SK-N-SH (cell line): ENCODE results near the gene GUCY1A1. TPM values are rescaled to one million over a fixed set of nuclear protein-coding genes. Genes with fewer than 3 reads are reported as not detected.

Source experiments
- CTCF ChIA-PET: fragments of 300-600, 350-600 bp; formaldehyde crosslinking; extraction: SDS; loops from one replicate; lab custom pipeline; 2021; lab: Yijun Ruan, JAX
- POLR2A ChIA-PET: fragments of 350-600 bp; sonication (Branson Sonifier 250); formaldehyde crosslinking; extraction: SDS; loops from one replicate; lab custom pipeline; 2020; ENCODE audit warnings: antibody characterized with exemption, inconsistent platforms; lab: Yijun Ruan, JAX
- DNase-seq: peaks from one replicate; pipeline ENCODE4 v3.0.0; 2012
- H2AFZ ChIP-seq: fragments of 200-600 bp; sonication (generic); 2 replicates; pipeline ENCODE4 v1.8.1; 2016; ENCODE audit warnings: antibody characterized with exemption, mild to moderate bottlenecking, low read depth
- H3F3A ChIP-seq: fragments of 200-600 bp; sonication (generic); replicated peaks from 2 replicates; pipeline ENCODE3; 2016; ENCODE audit warnings: antibody characterized with exemption, mild to moderate bottlenecking; ENCODE audit not compliant: insufficient read depth
- H3K27ac ChIP-seq, 2 experiments: fragments of 200-500 bp in 1 of 2; fragments of 200-600 bp in 1 of 2; sonication (Bioruptor generic) in 1 of 2; sonication (generic), shearing (Covaris generic) in 1 of 2; 2 replicates each; pipeline versions ENCODE4 v1.5.1 to v1.6.1; 2014 to 2016; ENCODE audit warnings: low read depth in 2 of 2, inconsistent platforms in 1 of 2, low read length in 1 of 2, mild to moderate bottlenecking in 1 of 2, mixed read lengths in 1 of 2
- H3K27me3 ChIP-seq: fragments of 200-600 bp; sonication (generic), shearing (Covaris generic); 2 replicates; pipeline ENCODE4 v1.6.1; 2016; ENCODE audit warnings: mixed run types; ENCODE audit not compliant: insufficient read depth
- H3K36me3 ChIP-seq, 2 experiments: fragments of 200-500 bp in 1 of 2; fragments of 200-600 bp in 1 of 2; sonication (Bioruptor generic) in 1 of 2; sonication (generic) in 1 of 2; replicated peaks in 1 of 2; 2 replicates each; pipeline versions ENCODE3 to v1.5.1; 2014 to 2016; ENCODE audit warnings: low read length in 1 of 2, mild to moderate bottlenecking in 1 of 2; ENCODE audit not compliant: insufficient read depth in 2 of 2, control insufficient read depth in 1 of 2
- H3K4me1 ChIP-seq, 2 experiments: fragments of 200-500 bp in 1 of 2; fragments of 200-600 bp in 1 of 2; sonication (Bioruptor generic) in 1 of 2; sonication (generic), shearing (Covaris generic) in 1 of 2; 2 replicates each; pipeline versions ENCODE4 v1.5.1 to v1.6.1; 2014 to 2016; ENCODE audit warnings: low read depth in 1 of 2, low read length in 1 of 2, mixed run types in 1 of 2; ENCODE audit not compliant: insufficient read depth in 2 of 2, control insufficient read depth in 1 of 2
- H3K4me2 ChIP-seq: fragments of 200-600 bp; sonication (generic), shearing (Covaris generic); 2 replicates; pipeline ENCODE4 v1.6.1; 2017; ENCODE audit warnings: mixed run types
- H3K4me3 ChIP-seq, 2 experiments: fragments of 200-500 bp in 1 of 2; fragments of 200-600 bp in 1 of 2; sonication (Bioruptor generic) in 1 of 2; sonication (generic), shearing (Covaris generic) in 1 of 2; 2 replicates each; pipeline versions ENCODE4 v1.5.1 to v1.8.1; 2014 to 2016; ENCODE audit warnings: low read depth in 2 of 2, inconsistent platforms in 1 of 2, low read length in 1 of 2, mild to moderate bottlenecking in 1 of 2, mixed read lengths in 1 of 2, moderate library complexity in 1 of 2
- H3K79me2 ChIP-seq: fragments of 200-600 bp; sonication (generic); 2 replicates; pipeline ENCODE4 v1.8.1; 2017; ENCODE audit warnings: mild to moderate bottlenecking; ENCODE audit not compliant: insufficient read depth
- H3K9ac ChIP-seq: fragments of 200-600 bp; sonication (generic); 2 replicates; pipeline ENCODE4 v1.6.1; 2017; ENCODE audit warnings: mixed run types
- H3K9me2 ChIP-seq: fragments of 200-600 bp; sonication (generic); 2 replicates; pipeline ENCODE4 v1.6.1; 2017; ENCODE audit warnings: mixed run types
- H3K9me3 ChIP-seq: fragments of 200-600 bp; sonication (generic); 2 replicates; pipeline ENCODE4 v1.6.1; 2017; ENCODE audit warnings: mixed run types, mild to moderate bottlenecking, moderate library complexity
- H4K20me1 ChIP-seq: fragments of 200-600 bp; sonication (generic); 2 replicates; pipeline ENCODE4 v1.6.1; 2017; ENCODE audit warnings: mild to moderate bottlenecking, mixed run types; ENCODE audit not compliant: insufficient read depth
- CHD2 ChIP-seq: fragments of 150-350 bp; IDR thresholded peaks from 2 replicates; pipeline ENCODE4 v1.6.1; 2018; ENCODE audit warnings: low read length; ENCODE audit not compliant: partially characterized antibody
- MAX ChIP-seq: IDR thresholded peaks from 2 replicates; pipeline ENCODE4 v1.4.0; 2012; ENCODE audit warnings: low read depth
- NFIC ChIP-seq: IDR thresholded peaks from 2 replicates; pipeline ENCODE4 v1.4.0; 2012; ENCODE audit warnings: borderline replicate concordance
- POLR2AphosphoS5 ChIP-seq: IDR thresholded peaks from 2 replicates; pipeline ENCODE4 v1.6.1; 2012; ENCODE audit warnings: low read depth, low read length
- RFX5 ChIP-seq: IDR thresholded peaks from 2 replicates; pipeline ENCODE4 v1.6.1; 2012; ENCODE audit warnings: mild to moderate bottlenecking, improper control_type of control experiment, low read length
- SMC3 ChIP-seq: IDR thresholded peaks from 2 replicates; pipeline ENCODE4 v1.6.1; 2012; ENCODE audit warnings: low read depth, low read length, improper control_type of control experiment
- TAF1 ChIP-seq: IDR thresholded peaks from 2 replicates; pipeline ENCODE4 v1.6.1; 2012; ENCODE audit warnings: low read depth, mild to moderate bottlenecking, low read length, moderate library complexity, borderline replicate concordance
- TCF12 ChIP-seq: IDR thresholded peaks from 2 replicates; pipeline ENCODE4 v1.4.0; 2012
- USF1 ChIP-seq: IDR thresholded peaks from 2 replicates; pipeline ENCODE4 v1.4.0; 2012; ENCODE audit warnings: low read depth, borderline replicate concordance
- USF2 ChIP-seq: fragments of 150-350 bp; IDR thresholded peaks from 2 replicates; pipeline ENCODE4 v1.6.1; 2017; ENCODE audit warnings: antibody characterized with exemption, low read length, low read depth, borderline replicate concordance
- YY1 ChIP-seq: IDR thresholded peaks from 2 replicates; pipeline ENCODE4 v1.4.0; 2012; ENCODE audit warnings: low read depth, mild to moderate bottlenecking
- WGBS: methylation state at CpG from one replicate; pipeline ENCODE4 v1.1.6; 2017; ENCODE audit warnings: low lambda C conversion rate; 5-methylcytosine and 5-hydroxymethylcytosine counted together
- polyA plus RNA-seq, 3 experiments: library from polyadenylated mRNA; depleted of rRNA; stranded (reverse); fragments of >200 nt; gene quantifications; 2 replicates each; pipeline ENCODE4 v1.2.3, GENCODE V29; 2012

GUCY1A1 gene
- polyA plus RNA-seq, 1 of the 3 experiments (the other 2 are of a cell fraction) = 0.03 TPM

- Histone ChIP-seq H3F3A (no peaks in the 10 kb centered on the region), H3K4me3 (no peak overlapping the region), H3K27me3 (no peaks in the 10 kb centered on the region), H2AFZ (no peak overlapping the region), H4K20me1 (no peaks in the 10 kb centered on the region), H3K27ac (no peak overlapping the region), H3K9me3 (no peaks in the 10 kb centered on the region), H3K9me2 (no peaks in the 10 kb centered on the region), H3K4me2 (no peak overlapping the region), H3K79me2 (no peaks in the 10 kb centered on the region), H3K4me1 (no peaks in the 10 kb centered on the region), H3K36me3 (no peaks in the 10 kb centered on the region), H3K9ac (no peak overlapping the region)
- 42% methylated on average over 1 of the region's 1 CpG for WGBS
- CTCF ChIA-PET = no interaction called here
- DNase-seq = no peak
- TF ChIP-seq TCF12 (no peak), POLR2AphosphoS5 (no peak), CHD2 (no peak), YY1 (no peak), MAX (no peak)
- POLR2A ChIA-PET = no interaction called here
Measured at GRCh38 chr4:155711556-155711955, 44.9 kb downstream of the GUCY1A1 start.

- no peaks in the 10 kb centered on the region for H3K36me3 ChIP-seq
- ChIA-PET POLR2A (no interaction called here), CTCF (no interaction called here)
Measured at GRCh38 chr4:155712846-155713245, 46.2 kb downstream of the GUCY1A1 start.

More at GRCh38 chr4:155712846-155713245, 46.2 kb downstream of the GUCY1A1 start:
- Histone ChIP-seq H3K9me3 (no peaks in the 10 kb centered on the region), H3K4me2 (no peak overlapping the region), H3K27ac (no peak overlapping the region), H3K27me3 (no peaks in the 10 kb centered on the region), H3K79me2 (no peaks in the 10 kb centered on the region), H3K4me3 (no peak overlapping the region), H2AFZ (no peak overlapping the region), H3K9ac (no peak overlapping the region), H3F3A (no peaks in the 10 kb centered on the region), H4K20me1 (no peaks in the 10 kb centered on the region)
- TF ChIP-seq TAF1 (no peak), SMC3 (no peak), RFX5 (no peak), USF1 (no peak), NFIC (no peak), USF2 (no peak)
- TF ChIP-seq, all 33 proteins: peak for 0
- Histone ChIP-seq H3K4me1 (no peaks in the 10 kb centered on the region), H3K9me2 (no peaks in the 10 kb centered on the region)
- WGBS = 52% methylated on average over 3 of the region's 3 CpGs
- DNase-seq = no peak
